Testis (tissue), 2 donors: Measurements from ENCODE around the gene DNASE2.

ENCODE experiments used
- CTCF ChIP-seq, 3 experiments: fragments of 450-650 bp in 2 of 3; fragments of 200-600 bp in 1 of 3; sonication (generic) in 1 of 3; IDR thresholded peaks; one replicate each; pipeline ENCODE4 v1.5.1; 2016 to 2019; ENCODE audit warnings: antibody characterized with exemption in 3 of 3, mild to moderate bottlenecking in 2 of 3, moderate library complexity in 1 of 3
- POLR2A ChIP-seq: fragments of 450-650 bp; IDR thresholded peaks from one replicate; pipeline ENCODE4 v1.6.1; 2017; ENCODE audit warnings: antibody characterized with exemption, mild to moderate bottlenecking, moderate library complexity

GRCh38 chr19:12838886-12839756, 42.1 kb downstream of the DNASE2 start:
- TF ChIP-seq CTCF (IDR thresholded peaks at IDR 0.05), result no peak
- no peak for TF ChIP-seq POLR2A
